HepG2 (cell line): Measurements from ENCODE around the gene SFT2D1. TPM values are rescaled to one million over a fixed set of nuclear protein-coding genes. Genes with fewer than 3 reads are reported as not detected.
A peak's percentile ranks its signal among the peaks of the same experiment; 100 is the strongest.

Experiments
- CERS6 ChIP-seq: sonication (generic); formaldehyde crosslinking; IDR thresholded peaks from 2 replicates; pipeline ENCODE4 v1.5.0; 2020; ENCODE audit warnings: missing genetic modification reagents
- CREM ChIP-seq, 2 experiments: sonication (generic) in 1 of 2; formaldehyde crosslinking in 1 of 2; IDR thresholded peaks; 2 replicates each; pipeline versions ENCODE4 v1.4.0 to v1.6.1; 2016 to 2020; ENCODE audit warnings: antibody characterized with exemption in 1 of 2, mild to moderate bottlenecking in 1 of 2, missing genetic modification reagents in 1 of 2
- DZIP1 ChIP-seq: sonication (generic); formaldehyde crosslinking; IDR thresholded peaks from 2 replicates; pipeline ENCODE4 v1.5.0; 2020; ENCODE audit warnings: mild to moderate bottlenecking, missing genetic modification reagents
- ELK4 ChIP-seq: sonication (generic); formaldehyde crosslinking; IDR thresholded peaks from 2 replicates; pipeline ENCODE4 v1.9.0; 2021; ENCODE audit warnings: missing genetic modification reagents, borderline replicate concordance
- EP300 ChIP-seq, 3 experiments: sonication (generic) in 1 of 3; formaldehyde crosslinking in 1 of 3; IDR thresholded peaks; 2 replicates each; pipeline versions ENCODE4 v1.5.1 to v1.6.1; 2011 to 2020; ENCODE audit warnings: low read depth in 2 of 3, low read length in 2 of 3, borderline replicate concordance in 1 of 3, improper control_type of control experiment in 1 of 3, mild to moderate bottlenecking in 1 of 3, missing genetic modification reagents in 1 of 3, moderate library complexity in 1 of 3
- HINFP ChIP-seq: sonication (generic); formaldehyde crosslinking; IDR thresholded peaks from 2 replicates; pipeline ENCODE4 v1.4.0; 2020; ENCODE audit warnings: low read depth, mild to moderate bottlenecking, missing genetic modification reagents
- HMG20A ChIP-seq: IDR thresholded peaks from 2 replicates; pipeline ENCODE4 v1.6.1; 2016; ENCODE audit warnings: borderline replicate concordance
- KLF9 ChIP-seq: IDR thresholded peaks from 2 replicates; pipeline ENCODE4 v1.6.1; 2016; ENCODE audit warnings: low read depth
- ONECUT2 ChIP-seq: sonication (generic); formaldehyde crosslinking; IDR thresholded peaks from 2 replicates; pipeline ENCODE4 v1.4.0; 2020; ENCODE audit warnings: missing genetic modification reagents
- REPIN1 ChIP-seq: sonication (generic); formaldehyde crosslinking; IDR thresholded peaks from 2 replicates; pipeline ENCODE4 v1.8.0; 2022; ENCODE audit warnings: missing genetic modification reagents, low read depth, mild to moderate bottlenecking, borderline replicate concordance
- RORA ChIP-seq: sonication (generic); formaldehyde crosslinking; IDR thresholded peaks from 2 replicates; pipeline ENCODE4 v1.5.0; 2020; ENCODE audit warnings: mild to moderate bottlenecking, missing genetic modification reagents, moderate library complexity
- SAP130 ChIP-seq: IDR thresholded peaks from 2 replicates; pipeline ENCODE4 v1.6.1; 2016; ENCODE audit warnings: low read depth
- ZFX ChIP-seq: sonication (generic); formaldehyde crosslinking; IDR thresholded peaks from 2 replicates; pipeline ENCODE4 v1.4.0; 2020; ENCODE audit warnings: mild to moderate bottlenecking, low read depth, missing genetic modification reagents, moderate library complexity
- ZNF10 ChIP-seq: sonication (generic); formaldehyde crosslinking; IDR thresholded peaks from 2 replicates; pipeline ENCODE4 v1.4.0; 2020; ENCODE audit warnings: mild to moderate bottlenecking, low read depth, missing genetic modification reagents, borderline replicate concordance
- ZNF841 ChIP-seq: sonication (generic); formaldehyde crosslinking; IDR thresholded peaks from 2 replicates; pipeline ENCODE4 v1.8.1; 2023; ENCODE audit warnings: missing genetic modification reagents, borderline replicate concordance
- ZSCAN12 ChIP-seq: sonication (generic); formaldehyde crosslinking; IDR thresholded peaks from 2 replicates; pipeline ENCODE4 v1.9.0; 2021; ENCODE audit warnings: mild to moderate bottlenecking, missing genetic modification reagents
- polyA plus RNA-seq, 8 experiments: library from polyadenylated mRNA; depleted of rRNA in 3 of 8; stranded (reverse) in 7 of 8; unstranded in 1 of 8; fragments of >200 nt; fragmentation: Illumina TruSeq in 4 of 8; extraction: Trizol in 4 of 8; gene quantifications; 2 replicates each; pipeline versions ENCODE4 v1.2.1 to v1.2.3, GENCODE V29; 2011 to 2016; ENCODE audit warnings: low read depth in 4 of 8, missing spikeins in 1 of 8, mixed read lengths in 1 of 8; ENCODE audit not compliant: insufficient read depth in 1 of 8
- total RNA-seq, 5 experiments: library from RNA; depleted of rRNA; stranded (reverse); fragments of >200 nt; fragmentation: Illumina TruSeq; extraction: Trizol; gene quantifications; 2 replicates each; pipeline ENCODE4 v1.2.3, GENCODE V29; 2016; ENCODE audit warnings: low read depth in 1 of 5

The SFT2D1 gene
- total and polyA plus RNA-seq, 2 of the 13 experiments (the other 11 are each of a cell fraction or from before 2014, with no cell fraction given), result 115 to 147 TPM

- TF ChIP-seq DZIP1, result peak; percentile 48
- no peak; the same call in 1 of the 2 replicates for TF ChIP-seq CERS6 (CRISPR knock-in tag)
- TF ChIP-seq ZNF10 (CRISPR knock-in tag), result no peak
- TF ChIP-seq ONECUT2 (CRISPR knock-in tag), result no peak
- TF ChIP-seq RORA (CRISPR knock-in tag), result no peak
- TF ChIP-seq REPIN1 (CRISPR knock-in tag), result peak; percentile 90
- no peak for TF ChIP-seq CREM (IDR thresholded peaks at IDR 0.05)
- no peak for TF ChIP-seq CREM (CRISPR knock-in tag; IDR thresholded peaks at IDR 0.05)
- no peak for TF ChIP-seq HINFP (CRISPR knock-in tag)
- TF ChIP-seq KLF9 (CRISPR knock-in tag), result 0 out of 2 replicates have a peak, but pooled peaks have one; percentile 80
- TF ChIP-seq EP300 (IDR thresholded peaks at IDR 0.05; ENCODE audit: low read depth in 2 of 2, low read length in 2 of 2), result 0 out of 4 replicates have a peak, but pooled peaks of 1 of the 2 experiments have one; percentile 9
- no peak; the same call in 1 of the 2 replicates for TF ChIP-seq EP300 (CRISPR knock-in tag; IDR thresholded peaks at IDR 0.05; ENCODE audit: borderline replicate concordance)
- TF ChIP-seq ELK4 (CRISPR knock-in tag), result no peak
- no peak for TF ChIP-seq HMG20A (CRISPR knock-in tag)
- peak; percentile 64; the same call in 1 of the 2 replicates for TF ChIP-seq ZNF841 (CRISPR knock-in tag)
- TF ChIP-seq ZFX (CRISPR knock-in tag), result peak; percentile 85
- peak; percentile 99 for TF ChIP-seq SAP130
- TF ChIP-seq ZSCAN12 (CRISPR knock-in tag), result peak; percentile 63; the same call in 1 of the 2 replicates
Measured at GRCh38 chr6:166382933-166383801, 40.8 kb upstream of the SFT2D1 start, which contains the start of gene MPC1 (continued).
